Omental fat pad (tissue), 4 donors: ENCODE data around the gene COPE. TPM values are rescaled to one million over a fixed set of nuclear protein-coding genes. Genes with fewer than 3 reads are reported as not detected.
"Not testable (repeated sequence)": the region's sequence is repeated elsewhere in the genome, so short reads cannot be mapped to it uniquely, and the experiment has no call there.

Source experiments
- ATAC-seq: fragments of 150-250 bp; one replicate; pipeline ENCODE4 v1.9.1; 2016; ENCODE audit warnings: mild to moderate bottlenecking, moderate library complexity; ENCODE audit not compliant: low FRiP score
- DNase-seq: peaks from one replicate; pipeline ENCODE4 v3.0.0-alpha.2; 2019; ENCODE audit warnings: low spot score
- CTCF ChIP-seq, 3 donors: fragments of 450-650 bp; IDR thresholded peaks; one replicate each; pipeline ENCODE4 v1.5.1; 2016 to 2017; ENCODE audit warnings: antibody characterized with exemption in 3 of 3, mild to moderate bottlenecking in 3 of 3, moderate library complexity in 2 of 3
- total RNA-seq, 4 donors: library from RNA; depleted of rRNA; stranded (reverse); fragments of >200 nt; gene quantifications; one replicate each; pipeline ENCODE4 v1.1.0, GENCODE V29; 2016

Gene COPE
- total RNA-seq, 4 donors from 2014 or later: 158 to 202 (median 169) TPM

- DNase-seq (no peak), ATAC-seq (no peak)
- TF ChIP-seq CTCF (IDR thresholded peaks at IDR 0.05): no peak
Measured at GRCh38 chr19:18919900-18920214, 670 bp upstream of the COPE start.

- not testable (repeated sequence) for DNase-seq, ATAC-seq
Measured at GRCh38 chr19:18917593-18917992, 1.6 kb downstream of the COPE start.

- no peak for TF ChIP-seq CTCF (IDR thresholded peaks at IDR 0.05)
- no peak for ATAC-seq
- DNase-seq: no peak
Measured at GRCh38 chr19:18915639-18916038, 3.5 kb downstream of the COPE start.

- DNase-seq (no peak), ATAC-seq (no peak)
- no peak for TF ChIP-seq CTCF (IDR thresholded peaks at IDR 0.05)
Measured at GRCh38 chr19:18913466-18913865, 5.7 kb downstream of the COPE start.

- DNase-seq: no peak
- no peak for TF ChIP-seq CTCF (IDR thresholded peaks at IDR 0.05)
- peak; percentile 17 for ATAC-seq
Measured at GRCh38 chr19:18912933-18913332, 6.3 kb downstream of the COPE start.

- no peak for TF ChIP-seq CTCF (IDR thresholded peaks at IDR 0.05)
- DNase-seq: no peak
- ATAC-seq: no peak
Measured at GRCh38 chr19:18910801-18911436, 8.3 kb downstream of the COPE start.

- DNase-seq (no peak), ATAC-seq (no peak)
- TF ChIP-seq CTCF (IDR thresholded peaks at IDR 0.05): no peak
Measured at GRCh38 chr19:18910010-18910409, 9.2 kb downstream of the COPE start.
